ENCODE measurements around the gene ABCA13. TPM values are rescaled to one million over a fixed set of nuclear protein-coding genes. Genes with fewer than 3 reads are reported as not detected.

ABCA13 gene
- total and polyA plus RNA-seq, 2 of the 4 experiments (the other 2 are of a cell fraction), result under 0.01 to 0.07 TPM

DNA sequence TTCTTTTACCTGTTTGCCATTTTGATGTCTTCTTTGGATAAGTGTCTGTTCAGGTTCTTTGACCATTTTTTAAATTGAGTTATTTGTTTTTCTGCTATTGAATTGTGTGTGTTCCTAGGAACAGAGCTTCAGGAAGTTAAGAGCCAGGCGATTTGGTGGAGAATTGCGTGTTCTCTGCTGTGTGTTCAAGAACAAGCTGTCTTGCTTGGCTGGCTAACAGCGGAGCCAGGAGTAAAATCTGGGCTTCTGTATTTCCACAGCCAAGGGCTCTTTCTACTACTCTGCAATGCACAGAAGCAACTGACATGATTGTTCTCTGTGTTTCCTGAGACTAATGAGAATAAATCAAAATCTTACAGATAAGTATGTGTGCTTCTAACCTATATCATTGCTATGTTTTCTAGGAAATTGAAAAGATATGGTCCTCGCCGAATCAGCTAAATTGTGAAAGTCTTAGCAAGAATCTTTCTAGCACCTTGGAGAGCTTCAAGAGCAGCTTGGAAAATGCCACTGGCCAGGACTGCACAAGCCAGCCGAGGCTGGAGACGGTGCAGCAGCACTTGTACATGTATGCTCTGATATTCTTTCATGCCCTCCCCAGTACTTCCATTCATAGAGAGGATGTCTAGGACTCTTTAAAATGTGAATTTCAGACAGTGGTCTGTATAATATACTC lies 124.2 kb downstream of the ABCA13 start:
- ChIA-PET POLR2A (ENCODE audit: unreplicated experiment) (no interaction called here), CTCF (no interaction called here)
- no peak overlapping the region for H3K56ac ChIP-seq (ENCODE audit: extremely low read depth, insufficient read depth, low read length)
- H3K14ac ChIP-seq (replicated peaks; ENCODE audit: low read depth, low read length), result no peak overlapping the region
- no peaks in the 10 kb centered on the region for H3K9me3 ChIP-seq (ENCODE audit: control insufficient read depth, insufficient read depth, low read length)
- no peak overlapping the region for H3K4me2 ChIP-seq (ENCODE audit: low read depth, low read length)
- TF ChIP-seq RCOR1 (IDR thresholded peaks at IDR 0.05; ENCODE audit: insufficient replicate concordance, low read length) (no peak), MXI1 (IDR thresholded peaks at IDR 0.05; ENCODE audit: borderline replicate concordance, low read depth, low read length) (no peak), MAFK (IDR thresholded peaks at IDR 0.05; ENCODE audit: low read depth, low read length) (no peak), CEBPB (IDR thresholded peaks at IDR 0.05; ENCODE audit: low read depth, low read length) (no peak), SMC3 (IDR thresholded peaks at IDR 0.05; ENCODE audit: low read depth, low read length) (no peak), CHD1 (IDR thresholded peaks at IDR 0.05; ENCODE audit: low read depth, low read length) (no peak), POLR2A (IDR thresholded peaks at IDR 0.05; ENCODE audit: low read depth, low read length) (no peak), RAD21 (IDR thresholded peaks at IDR 0.05; ENCODE audit: low read length) (no peak), NFE2L2 (IDR thresholded peaks at IDR 0.05; ENCODE audit: low read depth, low read length) (no peak), FOS (IDR thresholded peaks at IDR 0.05; ENCODE audit: low read depth, low read length) (no peak), MAZ (IDR thresholded peaks at IDR 0.05; ENCODE audit: borderline replicate concordance, low read depth, low read length) (no peak), BHLHE40 (IDR thresholded peaks at IDR 0.05; ENCODE audit: low read depth, low read length) (no peak), RFX5 (IDR thresholded peaks at IDR 0.05; ENCODE audit: low read depth, low read length) (no peak)
- TF ChIP-seq, protein P1, sequence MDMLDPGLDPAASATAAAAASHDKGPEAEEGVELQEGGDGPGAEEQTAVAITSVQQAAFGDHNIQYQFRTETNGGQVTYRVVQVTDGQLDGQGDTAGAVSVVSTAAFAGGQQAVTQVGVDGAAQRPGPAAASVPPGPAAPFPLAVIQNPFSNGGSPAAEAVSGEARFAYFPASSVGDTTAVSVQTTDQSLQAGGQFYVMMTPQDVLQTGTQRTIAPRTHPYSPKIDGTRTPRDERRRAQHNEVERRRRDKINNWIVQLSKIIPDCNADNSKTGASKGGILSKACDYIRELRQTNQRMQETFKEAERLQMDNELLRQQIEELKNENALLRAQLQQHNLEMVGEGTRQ (IDR thresholded peaks at IDR 0.05; ENCODE audit: low read depth, low read length), result no peak
- TF ChIP-seq, protein P2, sequence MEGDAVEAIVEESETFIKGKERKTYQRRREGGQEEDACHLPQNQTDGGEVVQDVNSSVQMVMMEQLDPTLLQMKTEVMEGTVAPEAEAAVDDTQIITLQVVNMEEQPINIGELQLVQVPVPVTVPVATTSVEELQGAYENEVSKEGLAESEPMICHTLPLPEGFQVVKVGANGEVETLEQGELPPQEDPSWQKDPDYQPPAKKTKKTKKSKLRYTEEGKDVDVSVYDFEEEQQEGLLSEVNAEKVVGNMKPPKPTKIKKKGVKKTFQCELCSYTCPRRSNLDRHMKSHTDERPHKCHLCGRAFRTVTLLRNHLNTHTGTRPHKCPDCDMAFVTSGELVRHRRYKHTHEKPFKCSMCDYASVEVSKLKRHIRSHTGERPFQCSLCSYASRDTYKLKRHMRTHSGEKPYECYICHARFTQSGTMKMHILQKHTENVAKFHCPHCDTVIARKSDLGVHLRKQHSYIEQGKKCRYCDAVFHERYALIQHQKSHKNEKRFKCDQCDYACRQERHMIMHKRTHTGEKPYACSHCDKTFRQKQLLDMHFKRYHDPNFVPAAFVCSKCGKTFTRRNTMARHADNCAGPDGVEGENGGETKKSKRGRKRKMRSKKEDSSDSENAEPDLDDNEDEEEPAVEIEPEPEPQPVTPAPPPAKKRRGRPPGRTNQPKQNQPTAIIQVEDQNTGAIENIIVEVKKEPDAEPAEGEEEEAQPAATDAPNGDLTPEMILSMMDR (conservative IDR thresholded peaks at IDR 0.05; ENCODE audit: low read depth, low read length), result no peak
- TF ChIP-seq, protein P3, sequence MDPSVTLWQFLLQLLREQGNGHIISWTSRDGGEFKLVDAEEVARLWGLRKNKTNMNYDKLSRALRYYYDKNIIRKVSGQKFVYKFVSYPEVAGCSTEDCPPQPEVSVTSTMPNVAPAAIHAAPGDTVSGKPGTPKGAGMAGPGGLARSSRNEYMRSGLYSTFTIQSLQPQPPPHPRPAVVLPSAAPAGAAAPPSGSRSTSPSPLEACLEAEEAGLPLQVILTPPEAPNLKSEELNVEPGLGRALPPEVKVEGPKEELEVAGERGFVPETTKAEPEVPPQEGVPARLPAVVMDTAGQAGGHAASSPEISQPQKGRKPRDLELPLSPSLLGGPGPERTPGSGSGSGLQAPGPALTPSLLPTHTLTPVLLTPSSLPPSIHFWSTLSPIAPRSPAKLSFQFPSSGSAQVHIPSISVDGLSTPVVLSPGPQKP (IDR thresholded peaks at IDR 0.05; ENCODE audit: borderline replicate concordance, low read depth, low read length), result no peak
- H4K91ac ChIP-seq (ENCODE audit: insufficient read depth, low read depth, low read length), result no peak overlapping the region
- H3K23ac ChIP-seq (ENCODE audit: low read depth, low read length), result no peak overlapping the region
- H2BK5ac ChIP-seq (ENCODE audit: low read depth, low read length, poor library complexity, severe bottlenecking), result no peak overlapping the region
- H4K5ac ChIP-seq (ENCODE audit: low read depth, low read length), result no peak overlapping the region
- H2AFZ ChIP-seq (replicated peaks; ENCODE audit: low read length, poor library complexity), result no peak overlapping the region
- 100% methylated on average over 2 of the region's 7 CpGs; no CpG with 5 or more reads in 1 of the 2 experiments for WGBS, 2 experiments (ENCODE audit: extremely low coverage in 2 of 2, insufficient read length in 1 of 2)
- H2BK20ac ChIP-seq (ENCODE audit: low read depth, low read length), result no peak overlapping the region
- no peaks in the 10 kb centered on the region for H3K36me3 ChIP-seq (ENCODE audit: control insufficient read depth, insufficient read depth, low read length)
- in situ Hi-C loops (cut with MboI; ENCODE audit: low sequenced_read_pairs) (no loop called here), dilution Hi-C loops (cut with HindIII; ENCODE audit: low sequenced_read_pairs, unreplicated experiment) (no loop called here), intact Hi-C loops (cut with micrococcal nuclease) (no loop called here)
- no peaks in the 10 kb centered on the region for H3K79me1 ChIP-seq (ENCODE audit: low read depth in 1 of 2, low read length in 2 of 2)
- no peak overlapping the region for H3K4ac ChIP-seq (ENCODE audit: low read depth, low read length)
- H3K4me1 ChIP-seq (ENCODE audit: control insufficient read depth, insufficient read depth, low read length), result peaks cover 2% of the 10 kb centered on the region; the same call in 1 of the 2 replicates
- H3K18ac ChIP-seq (ENCODE audit: low read depth, low read length), result no peak overlapping the region
- H4K8ac ChIP-seq (ENCODE audit: low read depth in 2 of 2, low read length in 2 of 2), result no peak overlapping the region
- H2AK9ac ChIP-seq (replicated peaks; ENCODE audit: low read depth, low read length, poor library complexity), result no peak overlapping the region
- no TSS peak for BruUV-seq (replicated peaks)
- no peak overlapping the region for H2BK15ac ChIP-seq (ENCODE audit: low read depth, low read length)
- no peaks in the 10 kb centered on the region for H4K20me1 ChIP-seq (ENCODE audit: insufficient read depth, low read length)
- no peaks in the 10 kb centered on the region for H3K9me1 ChIP-seq (ENCODE audit: insufficient read depth, low read length)
- H2BK120ac ChIP-seq (ENCODE audit: low read depth, low read length), result no peak overlapping the region
- H3K9ac ChIP-seq (ENCODE audit: low read depth, low read length), result no peak overlapping the region
- H3K27ac ChIP-seq (ENCODE audit: insufficient read depth, low read length), result no peak overlapping the region
- H3K4me3 ChIP-seq (ENCODE audit: insufficient read depth, low read depth, low read length), result no peak overlapping the region
- ATAC-seq (ENCODE audit: low read depth) (peak; percentile 37; the same call in 1 of the 2 replicates), DNase-seq (no peak)
- no peak overlapping the region for H2AK5ac ChIP-seq (ENCODE audit: low read depth, low read length)
- no peaks in the 10 kb centered on the region for H3K27me3 ChIP-seq (ENCODE audit: control insufficient read depth, insufficient read depth, low read length)
